Activated CD4-positive, alpha-beta T cell treated with anti-CD3 and anti-CD28 coated beads, Interleukin-2, amount 50 U/mL, for 16 hours (primary cell): ENCODE measurements around the gene RGS7.

Experiments used
- DNase-seq: peaks from one replicate; pipeline ENCODE4 v3.0.0-alpha.2; 2020

The RGS7 gene

GRCh38 chr1:241356519-241357365 lies at the start of gene RGS7:
RGS7 (minus strand) TSS chr1:241357205.
- DNase-seq = peak; percentile 12

DNA sequence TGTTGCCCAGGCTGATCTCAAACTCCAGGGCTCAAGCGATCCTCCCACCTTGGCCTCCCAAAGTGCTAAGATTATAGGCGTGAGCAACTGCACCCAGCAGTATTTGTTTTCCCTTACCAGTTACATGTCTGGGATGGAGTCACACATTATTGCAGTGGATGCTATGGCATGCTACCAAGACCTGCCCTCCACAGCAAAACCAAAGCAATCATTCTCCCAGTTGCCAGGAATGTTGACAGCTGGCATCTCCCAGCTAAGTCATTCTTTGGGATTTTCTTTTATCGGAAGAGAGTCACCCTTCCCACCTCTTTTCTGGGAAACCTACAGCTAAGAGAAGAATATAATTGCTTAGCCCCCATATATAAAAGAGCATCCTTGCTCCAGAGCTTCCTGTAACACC lies 49.4 kb upstream of the RGS7 start:
- no peak for DNase-seq

DNA sequence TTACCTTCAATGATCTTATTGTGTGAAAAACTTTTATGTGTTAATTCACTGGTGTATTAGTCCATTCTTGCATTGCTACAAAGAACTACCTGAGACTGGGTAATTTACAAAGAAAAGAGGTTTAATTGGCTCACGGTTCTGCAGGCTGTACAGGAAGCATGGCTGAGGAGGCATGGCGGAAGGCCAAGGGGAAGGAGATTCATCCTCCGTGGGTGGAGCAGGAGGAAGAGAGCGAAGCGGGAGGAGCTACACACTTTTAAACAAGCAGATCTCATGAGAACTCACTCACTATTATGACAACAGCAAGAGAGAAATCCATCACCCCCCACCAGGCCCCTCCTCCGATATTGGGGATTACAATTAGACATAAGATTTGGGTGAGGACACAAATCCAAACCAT lies 44.2 kb upstream of the RGS7 start:
- no peak for DNase-seq

DNA sequence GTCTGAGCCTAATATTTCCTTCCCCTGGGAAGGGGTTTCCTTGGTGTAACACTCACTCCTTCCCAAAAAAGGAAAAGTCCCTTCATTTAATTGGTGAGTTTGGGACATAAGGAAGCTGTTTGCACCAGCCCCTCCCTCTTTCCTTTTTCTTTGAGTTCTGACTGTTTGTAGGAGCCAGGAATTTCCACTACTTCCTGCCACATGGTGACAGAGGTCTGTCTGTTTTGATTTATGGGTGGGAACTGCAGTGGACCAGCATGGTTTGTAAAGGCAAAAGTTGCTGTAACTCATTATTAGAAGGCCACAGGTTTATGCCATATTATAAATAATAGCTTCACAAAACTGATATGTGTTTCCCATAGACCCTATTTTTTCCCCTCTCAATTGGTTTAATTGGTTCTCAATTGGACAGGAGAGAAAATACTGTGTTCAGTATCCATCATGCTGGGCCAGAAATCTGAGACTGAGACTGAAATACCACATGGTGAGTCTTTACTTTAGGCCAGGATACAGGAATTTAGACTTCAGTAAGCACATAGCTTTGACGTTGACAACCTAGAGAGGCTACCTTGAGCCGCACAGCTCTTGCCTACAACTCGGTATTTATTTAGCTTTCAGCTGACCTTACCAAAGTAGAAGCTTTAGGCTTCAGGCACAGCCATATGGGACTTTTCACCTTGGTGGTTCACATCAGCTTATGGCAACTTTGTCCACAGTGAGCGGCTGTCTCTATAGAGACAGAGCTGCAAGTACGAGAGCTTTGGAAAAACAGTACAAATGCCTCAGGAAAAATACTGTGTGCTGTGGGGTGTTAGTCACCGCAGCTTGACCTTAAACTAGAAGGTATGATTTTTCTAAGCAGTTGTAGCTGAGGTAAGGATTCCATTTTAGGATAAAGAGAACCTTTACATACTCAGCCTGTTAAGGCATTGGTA lies 40.0 kb upstream of the RGS7 start:
- no peak for DNase-seq

DNA sequence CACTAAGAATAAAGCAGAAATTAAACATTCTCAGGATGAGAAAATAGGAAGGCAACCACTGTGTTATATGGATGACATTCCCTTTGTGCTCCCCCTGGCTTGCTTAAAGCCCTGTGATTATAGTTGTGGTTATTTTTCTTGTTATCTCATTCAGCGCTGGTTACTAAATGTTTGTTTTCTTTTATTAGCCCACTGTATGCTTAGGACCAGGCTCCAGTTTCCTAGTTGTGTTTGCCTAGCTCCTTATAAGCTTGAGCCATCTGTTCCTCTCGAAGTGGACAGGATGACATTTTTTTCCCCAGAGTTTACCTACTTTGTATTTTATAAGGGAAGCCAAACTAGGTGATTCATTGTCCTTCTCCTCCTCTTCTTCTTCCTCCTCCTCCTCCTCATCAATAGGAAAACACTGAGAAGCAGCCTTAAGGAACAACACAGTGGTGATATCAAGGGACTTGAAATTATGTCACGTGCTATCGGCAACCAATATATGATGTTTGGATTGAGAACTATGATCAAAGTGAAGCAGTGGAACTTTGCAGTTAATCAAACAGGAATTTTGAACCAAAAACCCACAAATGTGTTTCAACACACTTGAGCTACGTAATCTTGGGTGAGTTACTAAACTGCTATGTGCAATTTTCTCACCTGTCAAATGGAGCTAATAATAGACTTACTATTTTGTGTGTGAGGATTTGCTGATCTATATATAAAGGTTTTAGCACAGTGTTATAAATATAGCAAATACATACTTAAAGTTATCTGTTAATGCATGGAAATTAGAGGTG lies 35.1 kb upstream of the RGS7 start:
- DNase-seq = no peak

DNA sequence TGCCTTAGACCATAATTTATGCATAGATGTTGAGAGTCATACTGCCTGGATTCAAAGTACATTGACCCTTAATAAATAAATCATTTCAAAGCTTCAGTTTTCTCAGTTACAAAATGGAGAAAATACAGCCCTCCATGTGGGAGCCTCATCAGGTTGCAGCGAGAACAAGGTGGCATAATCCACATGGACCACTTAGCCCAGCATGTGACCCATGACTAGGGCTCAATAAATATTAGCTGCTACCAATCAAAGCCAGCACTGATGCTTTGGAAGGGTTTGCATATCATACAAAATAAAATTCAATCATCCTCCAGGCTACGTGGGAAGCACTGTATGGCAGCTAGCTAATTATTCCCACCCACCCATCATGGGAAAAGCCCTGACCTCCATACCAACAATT lies 33.5 kb upstream of the RGS7 start:
- DNase-seq = no peak

DNA sequence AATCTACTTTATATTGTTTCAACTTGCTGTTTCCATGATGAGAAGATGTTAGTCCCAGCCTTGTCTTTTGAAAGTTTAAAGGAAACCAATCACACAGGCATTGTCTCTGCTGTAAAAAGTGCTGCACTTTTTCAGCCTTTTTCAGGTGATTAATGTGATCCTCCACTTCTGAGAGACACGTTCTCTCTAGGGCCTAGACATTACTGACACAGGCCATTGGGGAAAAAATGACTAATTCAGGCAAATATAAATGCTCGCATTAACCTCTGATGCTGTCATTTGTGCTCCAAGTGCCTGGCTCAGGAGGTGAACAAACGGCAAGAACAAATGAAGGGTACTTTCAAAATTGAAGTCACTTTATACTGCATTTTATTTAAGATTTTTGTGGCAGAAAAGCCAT lies 32.4 kb upstream of the RGS7 start:
- DNase-seq = no peak

GRCh38 chr1:241387216-241387615 lies 30.2 kb upstream of the RGS7 start:
- no peak for DNase-seq

- no peak for DNase-seq
Observed at GRCh38 chr1:241376701-241377100, 19.7 kb upstream of the RGS7 start.

- DNase-seq = no peak
Observed at GRCh38 chr1:241375886-241376285, 18.9 kb upstream of the RGS7 start.

GRCh38 chr1:241366196-241366595 lies 9.2 kb upstream of the RGS7 start:
- no peak for DNase-seq

- DNase-seq = no peak
Observed at GRCh38 chr1:241362350-241362749, 5.3 kb upstream of the RGS7 start.

DNA sequence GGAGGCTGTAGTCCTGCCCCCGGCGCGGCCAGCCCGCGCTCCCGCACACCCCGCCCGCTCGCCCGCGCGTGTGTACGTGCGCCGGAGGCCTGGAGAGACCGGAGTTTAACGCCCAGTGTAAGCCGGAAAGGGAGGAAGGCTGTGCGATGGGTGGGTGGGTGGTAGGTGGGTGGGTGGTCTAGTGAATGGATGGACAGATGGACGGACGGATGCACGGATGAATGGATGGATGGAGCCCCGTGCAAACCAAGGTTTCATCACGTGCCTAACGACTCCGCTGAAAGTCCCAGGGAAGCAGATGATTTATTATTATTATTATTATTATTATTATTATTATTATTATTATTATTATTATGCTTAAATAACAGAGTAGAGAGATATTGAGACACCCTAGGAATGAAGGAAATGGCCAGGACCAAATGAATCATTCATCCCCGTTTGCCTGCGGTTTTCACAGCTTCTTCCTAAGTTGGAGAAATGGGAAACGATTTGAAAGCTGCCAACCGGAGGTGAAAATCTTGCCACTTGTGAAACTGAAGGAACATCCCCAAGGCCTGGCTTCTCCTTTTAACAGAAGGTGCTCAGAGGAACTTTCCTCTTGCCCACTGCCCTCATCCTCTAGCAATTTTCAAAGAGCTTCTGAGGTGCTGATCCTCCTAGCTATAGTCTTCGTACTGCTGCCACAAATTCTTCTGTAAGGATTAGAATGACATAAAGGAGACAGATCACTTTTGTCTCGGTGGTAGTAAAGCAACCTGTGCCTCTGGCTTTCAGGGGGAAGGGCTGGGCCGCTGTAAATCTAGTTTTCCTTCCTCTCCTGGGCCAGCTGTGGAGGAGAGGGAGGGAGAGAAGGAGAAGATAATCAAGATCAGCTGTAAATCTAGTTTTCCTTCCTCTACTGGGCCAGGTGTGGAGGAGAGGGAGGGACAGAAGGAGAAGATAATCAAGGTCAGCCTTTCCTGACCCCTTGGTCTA lies 648 bp upstream of the RGS7 start:
- DNase-seq = no peak

DNA sequence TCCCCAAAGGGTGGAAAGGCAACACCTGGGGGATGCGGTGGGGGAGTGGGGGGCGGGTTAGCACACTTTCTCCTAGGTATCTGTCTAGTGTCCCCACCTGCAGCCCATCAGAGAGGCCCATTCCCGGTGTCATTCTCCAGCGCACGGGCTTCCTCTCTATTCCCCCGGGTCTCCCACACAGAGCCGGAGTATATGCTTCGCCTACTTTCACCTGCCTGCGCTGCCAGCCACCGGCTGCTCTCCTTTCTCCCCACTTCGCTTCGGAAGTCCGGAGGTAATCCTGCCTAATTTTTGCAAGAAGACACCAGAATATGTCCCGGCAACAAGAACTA lies 852 bp downstream of the RGS7 start:
- no peak for DNase-seq

GRCh38 chr1:241355311-241356010 lies 1.5 kb downstream of the RGS7 start:
- DNase-seq = no peak

GRCh38 chr1:241352401-241352800 lies 4.6 kb downstream of the RGS7 start:
- no peak for DNase-seq

DNA sequence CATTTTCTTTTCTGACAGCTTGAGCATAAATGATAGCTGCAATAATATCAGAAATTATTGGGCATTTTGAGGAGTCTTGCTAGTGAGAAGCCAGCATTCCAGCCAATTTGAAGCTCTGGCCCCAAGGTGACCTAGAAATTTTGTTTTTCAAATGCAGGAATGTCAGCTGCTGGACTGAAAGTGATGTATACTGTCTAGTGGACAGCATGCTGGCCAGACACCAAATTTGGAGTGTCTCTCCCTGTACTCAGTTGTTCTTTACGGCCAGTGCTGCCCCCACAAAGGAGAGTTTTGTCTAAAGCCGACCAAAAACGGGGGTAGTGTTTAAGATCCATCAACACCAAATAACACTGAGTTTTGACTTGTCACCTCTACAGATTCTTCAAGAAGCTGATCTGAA lies 5.2 kb downstream of the RGS7 start:
- DNase-seq = no peak

DNA sequence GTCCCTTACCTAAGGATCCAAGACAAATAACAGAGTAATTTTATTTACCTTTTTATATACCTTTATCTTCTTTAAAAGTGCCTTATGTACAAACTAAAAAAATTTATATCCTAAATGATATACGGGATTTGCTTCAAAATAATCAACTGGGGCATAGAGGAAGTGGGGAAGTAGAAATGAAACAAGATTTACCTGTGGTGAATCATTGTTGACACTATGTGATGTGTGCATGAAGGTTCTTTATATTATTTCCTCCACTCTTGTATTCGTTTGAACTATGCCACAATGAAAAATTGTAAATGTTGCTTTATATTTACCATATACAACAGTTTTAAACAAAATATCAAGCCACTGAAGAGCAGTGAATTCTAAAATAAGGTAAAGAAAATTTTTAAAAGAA lies 13.0 kb downstream of the RGS7 start:
- DNase-seq = no peak

DNA sequence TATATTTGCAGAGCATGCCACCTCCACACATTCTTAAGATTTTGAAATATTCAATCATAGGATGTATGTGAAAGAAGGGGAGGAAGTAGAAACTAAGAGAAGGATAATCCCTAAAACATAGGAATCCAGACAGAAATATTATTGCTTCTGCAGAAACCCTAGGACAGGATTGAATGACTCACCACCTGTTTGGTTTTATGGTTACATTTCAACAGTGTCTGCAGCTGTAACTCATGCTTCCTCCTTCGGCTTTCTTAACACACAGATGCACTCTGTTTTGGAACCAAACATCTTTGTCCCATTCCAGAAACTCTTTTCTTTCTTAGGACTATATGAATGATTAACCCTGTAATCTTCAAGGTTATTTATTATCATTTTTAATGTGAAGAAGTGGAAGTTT lies 20.7 kb downstream of the RGS7 start:
- DNase-seq = no peak

- no peak for DNase-seq
Observed at GRCh38 chr1:241332987-241333386, 24.0 kb downstream of the RGS7 start.

- DNase-seq = no peak
Observed at GRCh38 chr1:241332037-241332409, 25.0 kb downstream of the RGS7 start.
